ENCODE results near the gene KCTD5.

KCTD5 gene

DNA sequence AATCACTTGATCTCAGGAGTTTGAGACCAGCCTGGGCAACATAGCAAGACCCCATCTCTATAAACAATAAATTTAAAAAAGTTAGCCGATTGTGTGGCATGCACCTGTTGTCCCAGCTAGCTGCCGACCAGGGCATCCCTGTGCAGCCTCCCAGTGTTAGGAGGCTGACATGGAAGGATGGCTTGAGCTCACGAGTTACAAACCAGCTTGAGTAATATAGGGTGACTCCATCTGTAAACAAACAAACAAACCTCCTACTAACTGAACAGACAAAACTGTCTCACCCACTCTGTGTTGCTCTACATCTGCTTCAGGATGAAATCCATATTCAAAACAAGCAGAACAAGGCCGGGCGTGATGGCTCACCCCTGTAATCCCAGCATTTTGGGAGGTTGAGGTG, 44.6 kb downstream of the KCTD5 start:
- DNase-seq (ENCODE audit: low spot score) = no peak

DNA sequence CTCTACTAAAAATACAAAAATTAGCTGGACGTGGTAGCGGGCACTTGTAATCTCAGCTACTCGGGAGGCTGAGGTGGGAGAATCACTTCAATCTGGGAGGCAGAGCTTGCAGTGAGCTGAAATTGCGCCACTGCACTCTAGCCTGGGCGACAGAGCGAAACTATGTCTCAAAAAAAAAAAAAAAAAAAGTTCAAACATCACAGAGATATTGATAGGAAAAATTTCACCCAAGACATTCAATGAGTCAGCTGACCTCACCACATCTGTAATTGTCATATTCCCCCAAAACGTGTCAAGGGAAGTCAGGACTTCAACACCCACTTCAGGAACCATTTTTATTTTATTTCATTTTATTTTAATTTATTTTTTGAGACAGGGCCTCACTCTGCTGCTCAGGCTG, 45.7 kb downstream of the KCTD5 start:
- no peak for DNase-seq (ENCODE audit: low spot score)

DNA sequence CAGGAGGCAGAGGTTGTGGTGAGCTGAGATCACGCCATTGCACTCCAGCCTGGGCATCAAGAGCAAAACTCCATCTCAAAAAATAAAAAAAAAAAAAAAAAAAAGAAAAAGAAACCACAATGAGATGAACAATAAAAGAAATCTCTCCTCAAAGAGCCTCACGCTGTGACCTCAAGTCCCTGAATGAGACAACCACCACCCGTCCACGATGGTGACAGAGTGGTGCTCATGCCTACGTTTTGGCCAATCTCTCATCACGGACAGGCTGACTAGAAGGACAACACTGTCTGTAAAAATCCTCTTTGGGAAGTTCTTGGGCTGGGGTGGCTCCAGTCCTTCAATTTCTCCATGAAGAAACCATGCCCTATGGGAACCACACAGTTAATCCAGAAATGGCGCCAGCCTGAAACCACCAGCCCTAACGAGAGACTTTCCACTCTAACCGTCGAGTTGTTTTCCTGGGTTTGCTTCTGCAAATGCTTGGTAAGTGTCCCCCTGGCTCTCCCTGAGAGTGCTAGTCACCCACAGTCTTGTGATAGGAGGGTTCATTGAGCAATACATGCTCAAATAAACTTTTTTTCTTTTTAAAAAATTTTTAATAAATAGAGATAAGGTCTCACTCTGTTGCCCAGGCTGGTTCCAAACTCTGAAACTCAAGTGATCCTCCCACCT, 52.7 kb downstream of the KCTD5 start:
- no peak for DNase-seq (ENCODE audit: low spot score)

DNA sequence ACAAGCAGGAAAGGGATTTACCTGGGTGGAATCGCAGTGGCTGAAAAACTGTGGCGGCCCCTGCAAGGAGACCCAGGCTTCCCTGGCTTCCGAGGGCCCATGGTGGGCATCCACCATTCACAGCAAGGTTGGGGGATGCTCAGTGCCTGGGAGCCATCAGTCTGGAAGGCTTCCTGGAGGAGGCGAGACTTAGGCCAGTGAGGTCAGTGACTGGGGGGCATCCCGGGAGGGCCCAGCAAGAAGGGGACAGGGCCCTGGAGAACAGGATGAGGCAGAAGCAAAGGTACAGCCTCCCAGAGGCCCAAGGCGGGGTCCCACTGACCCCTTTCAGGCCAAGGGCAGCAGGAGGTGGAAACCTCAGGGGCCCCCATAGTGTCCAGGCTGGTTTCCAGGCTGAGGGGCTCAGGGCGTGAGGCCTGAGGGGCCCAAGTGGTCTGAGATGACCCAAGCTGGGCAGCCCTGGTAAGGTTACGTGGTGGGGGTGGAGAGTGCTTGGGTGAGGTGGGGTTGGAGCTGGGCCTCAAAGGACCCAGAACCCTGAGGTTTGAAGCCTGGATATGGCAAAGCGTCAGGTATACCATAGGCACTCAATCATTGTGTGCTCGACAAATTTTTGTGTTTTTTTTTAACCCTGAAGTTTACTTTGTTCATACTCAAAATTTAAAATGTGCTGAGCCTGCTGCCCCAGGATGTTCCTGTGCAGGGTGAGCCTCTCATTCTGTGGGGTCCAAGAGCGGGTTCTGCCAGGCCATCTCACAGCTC, 54.3 kb downstream of the KCTD5 start:
- DNase-seq (ENCODE audit: low spot score) = no peak

DNA sequence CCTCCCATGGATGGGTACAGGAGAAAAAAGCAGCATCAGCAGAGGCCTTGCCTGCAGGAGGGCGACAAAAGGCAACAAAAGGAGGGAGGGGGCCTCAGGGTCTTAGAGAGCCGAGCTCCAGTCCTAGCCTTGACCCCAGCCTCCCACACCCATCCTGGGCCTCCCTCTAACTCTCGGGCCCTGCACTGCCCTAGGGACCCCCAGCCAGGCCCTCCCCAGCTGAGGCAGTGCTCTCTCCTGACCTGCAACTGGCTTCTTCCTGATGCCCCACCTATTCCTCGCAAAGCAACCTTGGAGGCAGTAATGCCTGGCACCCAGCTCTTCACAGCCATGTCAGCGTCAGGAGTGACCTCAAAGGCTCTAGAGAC, 54.9 kb downstream of the KCTD5 start:
- no peak for DNase-seq (ENCODE audit: low spot score)

DNA sequence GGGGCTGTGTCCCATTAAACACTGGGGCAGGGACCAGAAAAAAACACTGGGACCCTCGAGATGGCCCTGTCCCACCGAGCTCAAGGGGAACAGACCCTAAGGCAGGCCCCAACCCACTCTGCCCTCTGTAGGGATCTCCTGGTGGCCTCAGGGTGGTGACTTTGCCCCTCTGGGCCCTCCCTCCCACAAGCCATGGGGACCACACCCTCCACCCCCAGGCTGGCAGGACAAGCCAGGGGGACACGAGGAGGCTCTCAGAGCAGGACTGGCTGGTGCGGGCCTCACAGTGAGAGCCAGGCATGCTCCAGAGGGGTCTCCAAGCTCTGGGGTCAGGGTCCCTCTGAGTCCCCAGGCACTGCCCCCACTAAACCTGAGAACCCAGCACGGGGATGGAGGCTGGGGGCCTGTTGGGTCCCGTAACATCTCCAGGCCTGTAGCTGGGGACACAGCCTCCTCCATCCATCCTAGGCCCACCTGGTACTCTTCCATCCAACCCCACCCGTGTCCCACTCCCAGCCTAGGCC, 55.6 kb downstream of the KCTD5 start:
- no peak for DNase-seq (ENCODE audit: low spot score)

DNA sequence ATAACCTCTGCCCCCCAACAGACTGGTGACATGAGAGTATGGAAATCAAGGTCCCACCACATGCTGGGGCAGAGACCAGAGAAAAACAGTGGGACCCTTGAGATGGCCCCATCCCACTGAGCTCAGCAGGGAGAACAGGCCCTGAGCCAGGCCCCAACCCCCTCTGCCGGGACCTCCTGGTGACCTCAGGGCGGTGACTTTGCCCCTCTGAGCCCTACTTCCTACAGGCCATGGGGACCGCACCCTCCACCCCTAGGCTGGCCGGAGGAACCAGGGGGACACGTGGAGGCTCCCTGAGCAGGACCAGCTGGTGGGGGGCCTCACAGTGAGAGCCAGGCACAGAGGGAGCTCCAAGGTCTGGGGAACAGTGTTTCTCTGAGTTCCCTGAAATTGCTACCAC, 56.3 kb downstream of the KCTD5 start:
- DNase-seq (ENCODE audit: low spot score) = no peak

DNA sequence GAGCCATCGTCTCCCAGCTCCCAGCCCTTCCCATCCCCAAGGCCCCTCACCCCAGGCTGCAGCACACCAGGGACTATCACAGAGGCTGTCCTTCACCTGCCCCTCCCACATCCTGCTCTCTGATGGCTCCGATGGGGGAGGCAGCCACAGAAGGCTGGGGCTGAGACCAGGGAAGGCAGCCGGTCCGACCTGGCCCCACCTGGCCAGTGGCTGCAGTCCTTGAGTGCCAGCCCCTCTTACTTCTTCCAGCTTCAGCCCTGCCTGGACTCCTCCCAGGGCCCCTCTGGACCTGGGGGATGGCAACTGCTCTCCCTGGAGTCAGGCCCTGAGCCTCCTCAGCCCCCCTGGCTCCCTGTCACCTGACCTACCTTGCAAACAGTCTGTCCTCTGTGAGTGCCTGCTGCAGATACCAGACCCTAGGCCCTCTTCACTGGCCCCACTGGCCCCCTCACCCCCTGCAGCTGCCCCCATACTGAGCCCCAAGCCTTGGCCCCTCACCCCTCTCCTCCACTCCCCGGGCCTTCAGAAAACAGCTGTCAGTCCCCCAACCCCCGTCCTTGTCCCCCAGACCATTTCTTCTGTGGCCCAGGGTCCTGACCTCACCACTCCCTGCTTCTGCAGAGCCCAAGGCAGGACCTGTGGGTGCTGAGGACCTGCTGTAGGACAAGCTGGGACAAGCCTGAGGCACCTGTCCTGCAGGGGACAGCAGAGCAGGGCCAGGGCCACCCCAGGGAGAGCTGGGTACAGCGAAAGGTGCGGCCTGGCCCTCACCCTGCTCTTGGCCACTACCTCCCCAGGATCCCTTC, 57.5 kb downstream of the KCTD5 start:
- no peak for DNase-seq (ENCODE audit: low spot score)

DNA sequence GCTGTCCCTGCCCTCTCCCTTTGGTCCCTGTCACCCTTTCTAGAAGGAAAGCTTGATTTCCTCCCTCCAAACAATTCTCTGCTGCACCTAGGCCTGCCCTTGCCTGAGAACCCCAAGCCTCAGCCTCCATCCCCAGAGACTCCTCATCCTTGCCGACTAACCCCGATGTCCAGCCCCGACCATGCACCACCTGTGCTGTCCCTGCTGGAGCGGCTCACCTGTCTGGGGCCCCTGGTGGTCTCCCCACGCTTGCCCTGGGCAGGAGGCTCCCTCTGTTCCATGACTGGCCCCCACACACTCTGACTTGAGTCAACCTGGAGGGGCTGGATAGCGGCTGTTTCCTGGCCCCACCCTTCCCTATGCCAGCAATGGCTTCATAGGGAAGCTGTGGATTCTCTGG, 58.2 kb downstream of the KCTD5 start:
- DNase-seq (ENCODE audit: low spot score) = no peak

DNA sequence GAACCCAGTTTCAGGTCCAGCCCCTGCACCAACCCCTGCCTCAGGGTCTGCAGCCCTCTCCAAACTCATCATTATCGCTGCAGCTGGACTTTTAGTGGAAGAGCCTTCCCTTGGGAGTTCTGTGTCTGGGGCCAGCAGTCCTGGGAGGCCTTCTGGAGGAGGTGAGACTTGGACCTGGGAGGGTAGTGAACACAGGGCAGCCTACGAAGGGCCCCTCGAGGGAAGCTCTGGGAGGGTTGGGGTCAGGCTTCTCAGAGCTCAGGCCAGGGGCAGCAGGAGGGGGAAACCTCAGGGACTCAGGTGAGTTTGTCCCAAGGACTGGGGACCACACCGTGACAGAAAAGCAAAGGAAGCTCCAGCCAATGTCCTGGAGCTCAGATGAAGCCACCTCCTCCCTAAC, 58.8 kb downstream of the KCTD5 start:
- no peak for DNase-seq (ENCODE audit: low spot score)

DNA sequence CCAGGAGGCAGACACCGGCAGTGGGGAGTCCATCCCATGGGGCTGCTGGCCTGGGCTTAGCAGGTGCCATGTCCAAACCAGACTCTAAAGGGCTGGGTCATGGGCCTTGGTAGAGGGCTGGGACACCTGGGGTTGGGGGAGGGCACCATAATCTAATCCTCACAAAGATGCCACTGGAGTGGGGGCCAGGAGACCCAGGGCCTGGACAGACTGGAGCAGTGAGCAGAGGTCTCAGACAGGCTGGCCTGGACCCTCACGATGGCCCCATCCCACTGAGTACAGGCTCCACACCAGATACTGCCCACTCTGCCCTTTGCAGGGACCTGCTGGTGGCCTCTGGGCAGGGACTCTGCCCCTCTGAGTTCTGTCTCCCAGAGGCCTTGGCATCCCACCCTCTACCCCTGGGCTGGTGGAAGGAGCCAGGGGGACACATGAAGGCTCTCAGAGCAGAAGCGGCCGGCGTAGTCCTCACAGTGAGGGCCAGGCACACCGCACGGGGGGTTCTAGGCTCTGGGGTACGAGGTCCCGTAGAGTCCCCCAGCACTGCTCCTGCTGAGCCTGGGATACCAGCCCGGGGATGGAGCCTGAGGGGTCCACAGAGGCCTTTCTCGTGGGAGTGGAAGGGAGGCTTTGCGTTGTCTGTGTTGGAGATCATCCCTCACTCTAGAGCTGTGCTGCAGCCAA, 60.1 kb downstream of the KCTD5 start:
- DNase-seq (ENCODE audit: low spot score) = no peak

DNA sequence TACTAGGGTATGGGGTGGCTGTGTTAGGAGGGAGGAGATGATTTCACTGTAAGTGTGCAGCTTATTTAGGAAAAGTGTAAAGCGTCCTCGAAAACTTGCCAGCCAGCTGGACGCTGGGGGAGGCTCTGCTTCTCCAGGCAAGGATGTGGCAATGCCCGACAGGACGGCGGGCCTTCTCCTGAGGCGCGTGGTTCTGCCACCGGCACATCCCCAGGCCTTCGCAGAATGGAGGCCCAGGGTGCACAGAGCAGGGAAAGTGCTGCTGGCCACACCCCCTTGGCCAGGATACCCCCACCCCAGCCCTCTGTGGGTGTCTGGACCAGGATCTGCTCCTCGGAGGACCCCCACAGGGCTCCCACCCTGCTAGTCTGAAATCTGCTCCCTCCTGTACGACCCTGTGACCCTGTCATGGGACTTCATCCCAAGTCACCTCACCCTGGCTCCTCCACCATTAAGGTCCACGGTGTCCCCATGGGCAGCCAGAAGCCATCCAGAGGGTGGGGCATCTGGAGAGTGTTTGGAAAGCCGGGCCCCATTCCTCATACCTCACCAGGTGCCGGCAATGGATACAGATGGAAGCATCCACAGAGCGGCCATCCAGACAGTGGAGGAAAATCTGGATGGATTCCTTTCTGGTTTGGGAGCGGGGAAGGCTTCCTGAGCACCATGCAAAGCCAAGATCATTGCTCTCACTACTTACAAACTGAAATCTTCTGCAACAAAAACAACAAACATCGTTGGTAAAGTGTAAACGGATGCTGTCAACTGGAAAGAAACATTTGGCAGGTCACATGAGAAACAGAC, 60.9 kb downstream of the KCTD5 start:
- DNase-seq (ENCODE audit: low spot score) = no peak

DNA sequence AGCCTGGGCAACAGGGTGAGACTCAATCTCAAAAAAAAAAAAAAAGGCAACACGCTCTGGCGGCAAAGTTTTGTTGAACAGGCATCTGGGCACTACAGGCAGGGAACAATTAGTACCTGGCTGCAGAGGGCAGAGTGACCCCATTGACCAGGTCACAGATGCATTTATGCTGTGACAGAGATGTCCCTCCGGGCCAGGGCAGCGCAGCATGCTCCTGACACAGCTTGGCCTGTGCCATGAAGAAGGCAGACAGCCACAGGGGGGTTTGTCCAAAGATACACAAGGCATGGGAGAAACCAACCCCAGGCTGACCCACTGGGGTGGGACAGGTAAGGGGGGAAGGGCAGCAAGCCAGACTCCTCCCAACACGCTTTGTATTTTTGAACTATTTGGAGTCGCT, 62.4 kb downstream of the KCTD5 start:
- no peak for DNase-seq (ENCODE audit: low spot score)

DNA sequence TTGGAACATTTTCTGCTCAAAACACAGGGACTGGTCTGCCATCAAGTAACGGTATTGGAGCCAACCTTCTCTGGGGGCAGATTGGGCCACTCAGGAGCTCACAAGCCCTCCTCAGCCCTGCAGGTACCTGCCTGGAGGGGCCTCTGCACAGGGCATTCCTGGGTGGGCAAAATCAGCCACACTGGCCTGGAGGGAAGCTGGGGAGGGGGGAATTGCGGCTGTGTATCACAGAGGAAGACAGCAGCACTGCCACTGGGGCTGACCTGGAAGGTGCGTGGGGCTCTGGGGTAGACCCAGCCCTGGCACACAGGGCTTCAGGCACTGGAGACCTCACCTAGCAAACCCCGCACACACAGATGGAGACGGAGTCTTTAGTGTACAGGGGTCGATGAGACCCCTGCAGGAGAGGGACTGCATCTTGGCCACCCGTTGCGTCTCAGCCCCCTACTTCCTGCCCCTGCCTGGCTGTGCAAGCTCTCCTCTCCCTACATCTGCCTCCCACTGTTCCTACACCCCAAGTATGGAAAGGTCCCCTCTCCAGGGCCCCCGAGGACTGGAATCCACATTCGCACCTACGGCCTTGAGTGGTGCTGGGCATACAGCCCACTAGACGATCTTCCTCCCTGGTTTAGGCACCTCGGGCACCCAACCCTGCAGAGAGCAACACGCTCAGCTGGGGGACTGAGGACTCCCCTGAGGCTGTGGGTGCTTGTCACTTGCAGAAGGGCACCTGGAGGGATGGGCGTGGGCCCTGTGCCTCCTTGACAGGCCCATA, 63.0 kb downstream of the KCTD5 start:
- DNase-seq (ENCODE audit: low spot score) = no peak

DNA sequence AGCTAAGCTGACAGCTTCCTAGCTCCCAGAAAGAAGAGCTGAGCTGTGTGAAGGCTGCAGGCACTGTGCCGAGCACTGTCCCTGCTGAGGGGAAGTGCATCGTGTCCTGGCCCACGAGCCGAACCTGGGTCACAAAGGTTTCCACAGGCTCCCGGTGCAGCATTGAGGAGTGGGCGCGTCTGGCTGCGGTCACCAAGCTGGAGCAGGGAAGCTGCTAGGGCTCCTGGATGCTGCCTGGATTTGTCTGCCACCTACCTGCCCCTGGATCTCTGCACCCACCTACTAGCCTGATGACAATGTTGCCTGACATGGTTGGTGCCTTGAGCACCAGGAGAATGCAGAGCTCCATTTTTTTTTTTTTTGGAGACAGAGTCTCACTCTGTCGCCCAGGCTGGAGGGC, 63.6 kb downstream of the KCTD5 start:
- no peak for DNase-seq (ENCODE audit: low spot score)

DNA sequence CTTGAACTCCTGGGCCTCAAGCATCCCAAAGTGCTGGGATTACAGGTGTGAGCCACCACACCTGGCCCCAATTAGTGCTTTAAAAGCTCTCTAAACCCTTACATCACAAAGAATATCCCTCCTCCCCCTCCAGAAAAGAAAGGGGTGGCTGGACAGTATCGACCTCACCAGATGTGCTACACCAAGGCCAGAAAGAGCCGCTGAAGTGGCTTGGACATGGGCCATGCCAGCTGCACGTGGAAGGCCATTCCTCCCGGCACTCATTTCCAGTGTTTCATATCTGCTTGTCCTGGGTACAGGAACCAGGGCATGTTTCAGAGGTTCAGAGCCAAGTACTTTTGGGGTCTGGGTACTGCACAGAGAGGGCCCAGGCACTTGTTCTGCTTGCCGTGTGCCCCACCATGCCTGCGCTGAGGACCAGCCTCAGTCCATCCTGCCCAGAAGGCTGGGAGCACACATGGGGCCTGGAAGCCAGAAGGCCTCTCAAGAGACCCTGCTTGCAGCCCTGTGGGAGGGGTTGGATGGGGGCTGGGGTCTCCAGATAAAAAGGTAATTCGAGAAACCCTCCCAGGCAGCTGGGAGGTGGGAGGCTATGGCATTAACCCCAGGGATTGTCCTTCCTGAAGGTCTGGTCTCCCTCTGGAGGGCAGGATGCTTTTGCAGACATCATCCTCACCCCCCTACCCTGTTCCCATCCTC, 66.6 kb downstream of the KCTD5 start:
- DNase-seq (ENCODE audit: low spot score) = no peak

DNA sequence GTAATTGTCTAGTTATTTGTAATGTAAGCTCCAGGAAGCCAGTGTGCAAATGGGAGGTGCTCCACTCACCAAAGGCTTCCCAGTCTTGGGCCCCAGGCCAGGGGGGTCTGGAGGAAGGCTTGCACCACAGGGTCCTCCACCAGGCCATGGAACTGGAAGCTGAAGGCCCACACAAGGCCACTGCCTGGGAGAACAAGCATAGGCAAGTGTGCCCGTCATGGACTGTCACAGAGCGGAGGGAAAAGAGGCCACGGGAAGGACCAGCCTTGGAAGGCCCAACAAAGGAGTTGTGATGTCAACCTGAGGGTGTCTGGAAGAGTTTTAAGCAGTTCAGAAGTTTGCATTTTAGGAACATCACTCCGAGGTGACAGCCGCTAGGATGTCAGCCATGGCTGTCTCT, 67.2 kb downstream of the KCTD5 start:
- DNase-seq (ENCODE audit: low spot score) = no peak

DNA sequence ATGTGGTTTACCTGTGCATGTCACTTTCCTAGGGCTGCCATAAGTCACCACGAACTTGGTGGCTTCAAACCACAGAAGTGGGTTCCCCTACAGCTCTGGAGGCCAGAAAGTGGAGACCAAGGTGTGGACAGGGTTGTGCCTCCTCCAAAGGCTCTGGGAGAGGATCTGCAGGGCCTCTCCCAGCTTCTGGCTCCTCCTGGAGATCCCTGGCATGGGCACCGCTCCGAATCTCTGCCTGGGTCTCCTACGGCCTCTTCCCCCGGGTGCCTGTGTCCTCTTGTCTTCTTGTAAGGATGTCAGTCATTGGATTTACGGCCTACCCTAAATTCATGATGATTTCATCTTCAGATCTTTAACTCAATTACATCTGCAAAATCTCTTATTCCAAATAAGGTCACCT, 67.6 kb downstream of the KCTD5 start:
- no peak for DNase-seq (ENCODE audit: low spot score)

DNA sequence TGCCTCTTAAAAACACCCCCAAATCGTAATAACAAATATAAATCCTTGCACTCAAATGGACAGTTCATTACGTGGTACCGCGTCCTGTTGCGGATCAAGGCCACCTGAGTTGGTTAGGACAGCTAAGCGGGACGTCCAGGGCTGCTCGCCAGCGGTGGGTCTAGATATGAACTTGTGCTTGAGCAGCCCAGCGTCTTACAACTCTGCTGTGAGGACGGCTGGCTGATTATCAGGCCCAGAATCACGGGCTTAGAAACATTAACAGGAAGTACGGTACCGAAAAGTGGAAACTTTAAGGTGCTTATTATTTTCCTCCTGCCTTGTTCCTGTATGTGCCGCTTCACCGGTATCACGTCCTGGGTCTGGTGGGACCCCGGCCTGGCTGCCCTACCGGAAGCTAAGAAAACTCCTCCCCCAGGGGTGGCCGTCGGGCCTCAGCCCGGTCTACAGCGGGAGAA, 69.3 kb downstream of the KCTD5 start:
- DNase-seq (ENCODE audit: low spot score) = no peak
